T-cell (primary cell): Measurements from ENCODE around the gene PUM1. TPM values are rescaled to one million over a fixed set of nuclear protein-coding genes. Genes with fewer than 3 reads are reported as not detected.
"Not testable (repeated sequence)": the region's sequence is repeated elsewhere in the genome, so short reads cannot be mapped to it uniquely, and the experiment has no call there.

Experiments
- ATAC-seq, 4 experiments: fragments of 200-7000 bp in 3 of 4; fragments of 150-1000 bp in 1 of 4; cut with Tn5 transposase; replicated peaks in 1 of 4; 1 replicate in 3 of 4; 2 replicates in 1 of 4; pipeline ENCODE4 v1.10.0; 2021; ENCODE audit warnings: moderate library complexity in 3 of 4, mild to moderate bottlenecking in 2 of 4, moderate number of reproducible peaks in 1 of 4
- CTCF ChIA-PET, 2 donors: fragments of 300-600 bp; sonication (Branson Sonifier 250); formaldehyde crosslinking; loops; one replicate each; lab custom pipeline; 2022; ENCODE audit warnings: antibody characterized with exemption in 2 of 2; lab: Charles Lee
- POLR2A ChIA-PET, 2 donors: fragments of 300-600 bp; sonication (Branson Sonifier 250); formaldehyde crosslinking; loops; one replicate each; lab custom pipeline; 2022; ENCODE audit warnings: antibody characterized with exemption in 2 of 2; lab: Charles Lee
- DNase-seq, 35 experiments: peaks; one replicate each; pipeline versions ENCODE4 v3.0.0 to v3.0.0-alpha.2; 2013 to 2023
- H3K27ac ChIP-seq: one replicate; pipeline ENCODE4 v1.5.1; 2013; ENCODE audit warnings: low read length
- H3K27me3 ChIP-seq, 2 experiments: replicated peaks in 1 of 2; 1 replicate in 1 of 2; 2 replicates in 1 of 2; pipeline versions ENCODE4 v1.6.1 to v1.7.0; 2013; ENCODE audit warnings: low read length in 1 of 2, mixed read lengths in 1 of 2; ENCODE audit not compliant: control insufficient read depth in 2 of 2, insufficient read depth in 2 of 2; ENCODE audit errors: extremely low read depth in 1 of 2
- H3K36me3 ChIP-seq, 2 donors: 1 replicate in 1 of 2; 2 replicates in 1 of 2; pipeline versions ENCODE4 v1.6.1 to v1.7.0; 2013; ENCODE audit warnings: low read length in 1 of 2; ENCODE audit not compliant: control insufficient read depth in 2 of 2, insufficient read depth in 1 of 2; ENCODE audit errors: extremely low read depth in 1 of 2
- H3K4me1 ChIP-seq, 2 experiments: 1 replicate in 1 of 2; 2 replicates in 1 of 2; pipeline versions ENCODE4 v1.6.1 to v1.7.0; 2013; ENCODE audit warnings: low read length in 2 of 2, mixed read lengths in 1 of 2; ENCODE audit not compliant: insufficient read depth in 2 of 2, control insufficient read depth in 1 of 2; ENCODE audit errors: extremely low read depth in 1 of 2
- H3K4me3 ChIP-seq, 2 donors: 1 replicate in 1 of 2; 2 replicates in 1 of 2; pipeline versions ENCODE4 v1.5.1 to v1.7.0; 2013; ENCODE audit warnings: mild to moderate bottlenecking in 2 of 2, low read length in 1 of 2, moderate library complexity in 1 of 2; ENCODE audit not compliant: control insufficient read depth in 1 of 2; ENCODE audit errors: extremely low read depth in 1 of 2
- H3K9me3 ChIP-seq: 2 replicates; pipeline ENCODE4 v1.7.0; 2013
- H3K27ac Mint-ChIP-seq, 2 donors: one replicate each; pipeline ENCODE4 v1.8.0; 2020 to 2021; ENCODE audit warnings: mild to moderate bottlenecking in 2 of 2, mixed read lengths in 2 of 2
- H3K27me3 Mint-ChIP-seq, 2 donors: one replicate each; pipeline ENCODE4 v1.8.0; 2021 to 2022; ENCODE audit warnings: mixed read lengths in 2 of 2
- H3K36me3 Mint-ChIP-seq: one replicate; pipeline ENCODE4 v1.8.0; 2021; ENCODE audit warnings: mixed read lengths
- H3K4me1 Mint-ChIP-seq, 3 donors: one replicate each; pipeline ENCODE4 v1.8.0; 2020 to 2022; ENCODE audit warnings: mixed read lengths in 3 of 3, mild to moderate bottlenecking in 1 of 3
- H3K4me3 Mint-ChIP-seq, 3 donors: one replicate each; pipeline ENCODE4 v1.8.0; 2020 to 2022; ENCODE audit warnings: mild to moderate bottlenecking in 3 of 3, mixed read lengths in 3 of 3, moderate library complexity in 3 of 3
- H3K9me3 Mint-ChIP-seq, 3 donors: one replicate each; pipeline ENCODE4 v1.8.0; 2020 to 2022; ENCODE audit warnings: mixed read lengths in 3 of 3
- WGBS: methylation state at CpG from one replicate; pipeline ENCODE4 v1.1.5; 2013; ENCODE audit warnings: missing lambda C conversion rate; ENCODE audit not compliant: insufficient coverage; 5-methylcytosine and 5-hydroxymethylcytosine counted together
- total RNA-seq, 35 experiments: library from RNA in 6 of 35; stranded (reverse) in 6 of 35; fragments of 120-200 nt in 1 of 35; gene quantifications; one replicate each; pipeline versions ENCODE4 v1.2.1 to v1.2.4 and lab custom pipeline; 2013 to 2026

Gene PUM1
- total RNA-seq, 5 donors from 2014 or later (not counting 1 experiment from before 2014, with no cell fraction given) = 146 to 229 (median 154) TPM

DNA sequence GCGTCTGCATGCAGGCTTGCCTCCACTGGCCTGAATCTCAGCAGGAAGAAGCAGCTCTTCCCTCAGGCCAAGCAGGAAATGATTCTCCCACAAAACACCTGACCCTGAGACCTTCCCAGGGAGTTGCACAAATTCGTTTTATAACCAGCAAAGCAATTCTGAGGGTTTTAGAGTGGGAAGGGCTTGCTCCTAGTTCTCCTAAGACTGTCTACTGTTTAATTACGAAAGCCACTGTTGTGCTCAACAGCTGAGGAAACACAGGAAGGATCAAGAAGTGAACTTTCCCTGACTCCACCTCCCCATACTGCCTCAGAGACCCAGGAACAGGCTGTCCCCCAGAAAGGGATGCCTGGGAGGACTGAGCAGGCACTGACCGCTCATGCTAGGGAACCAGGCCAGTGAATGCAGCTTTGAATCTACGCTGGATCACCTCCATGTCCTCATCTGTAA lies 37.0 kb upstream of the PUM1 start:
- no peak overlapping the region for H3K4me3 Mint-ChIP-seq
- ChIA-PET POLR2A (no interaction called here), CTCF (no interaction called here)
- H3K4me1 Mint-ChIP-seq = no peaks in the 10 kb centered on the region
- H3K4me1 ChIP-seq = no peaks in the 10 kb centered on the region
- DNase-seq (no peak), ATAC-seq (no peak)
- H3K27ac ChIP-seq = no peak overlapping the region
- no peaks in the 10 kb centered on the region for H3K9me3 ChIP-seq
- H3K27me3 Mint-ChIP-seq = no peaks in the 10 kb centered on the region
- H3K27me3 ChIP-seq = peaks cover 0 to 2% of the 10 kb centered on the region in 2 experiments
- WGBS = no CpG with 5 or more reads among the region's 5 CpGs
- H3K36me3 Mint-ChIP-seq = no peaks in the 10 kb centered on the region
- no peaks in the 10 kb centered on the region for H3K36me3 ChIP-seq
- no peak overlapping the region for H3K27ac Mint-ChIP-seq
- H3K9me3 Mint-ChIP-seq = no peaks in the 10 kb centered on the region
- H3K4me3 ChIP-seq = no peak overlapping the region

DNA sequence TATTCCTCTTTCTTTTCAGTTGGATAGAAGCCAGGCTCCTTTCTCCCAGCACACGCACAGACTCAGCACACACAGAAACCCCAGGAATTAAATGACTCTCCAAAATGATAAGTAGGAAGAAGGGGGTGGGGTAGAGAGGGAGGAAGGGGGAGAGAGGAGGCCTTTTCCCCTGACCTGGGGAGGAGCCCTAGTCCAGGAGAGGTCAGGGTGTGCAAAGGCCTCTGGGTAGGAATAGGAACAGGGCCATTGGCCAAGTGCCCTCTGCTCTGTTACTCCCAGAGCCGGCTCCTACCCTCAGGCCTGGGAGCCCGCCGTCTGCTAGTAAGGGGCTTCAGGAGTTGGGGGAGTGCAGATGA lies 35.6 kb upstream of the PUM1 start:
- Histone ChIP-seq H3K4me1 (no peaks in the 10 kb centered on the region), H3K36me3 (no peaks in the 10 kb centered on the region), H3K27ac (no peak overlapping the region), H3K27me3 (peaks cover 0 to 2% of the 10 kb centered on the region in 2 experiments), H3K4me3 (no peak overlapping the region), H3K9me3 (no peaks in the 10 kb centered on the region)
- Mint-ChIP-seq H3K36me3 (no peaks in the 10 kb centered on the region), H3K27ac (no peak overlapping the region), H3K9me3 (no peaks in the 10 kb centered on the region), H3K4me1 (no peaks in the 10 kb centered on the region), H3K27me3 (no peaks in the 10 kb centered on the region), H3K4me3 (no peak overlapping the region)
- CTCF ChIA-PET = no interaction called here
- no peak for DNase-seq
- ATAC-seq = no peak
- no CpG with 5 or more reads among the region's 4 CpGs for WGBS
- POLR2A ChIA-PET = no interaction called here

DNA sequence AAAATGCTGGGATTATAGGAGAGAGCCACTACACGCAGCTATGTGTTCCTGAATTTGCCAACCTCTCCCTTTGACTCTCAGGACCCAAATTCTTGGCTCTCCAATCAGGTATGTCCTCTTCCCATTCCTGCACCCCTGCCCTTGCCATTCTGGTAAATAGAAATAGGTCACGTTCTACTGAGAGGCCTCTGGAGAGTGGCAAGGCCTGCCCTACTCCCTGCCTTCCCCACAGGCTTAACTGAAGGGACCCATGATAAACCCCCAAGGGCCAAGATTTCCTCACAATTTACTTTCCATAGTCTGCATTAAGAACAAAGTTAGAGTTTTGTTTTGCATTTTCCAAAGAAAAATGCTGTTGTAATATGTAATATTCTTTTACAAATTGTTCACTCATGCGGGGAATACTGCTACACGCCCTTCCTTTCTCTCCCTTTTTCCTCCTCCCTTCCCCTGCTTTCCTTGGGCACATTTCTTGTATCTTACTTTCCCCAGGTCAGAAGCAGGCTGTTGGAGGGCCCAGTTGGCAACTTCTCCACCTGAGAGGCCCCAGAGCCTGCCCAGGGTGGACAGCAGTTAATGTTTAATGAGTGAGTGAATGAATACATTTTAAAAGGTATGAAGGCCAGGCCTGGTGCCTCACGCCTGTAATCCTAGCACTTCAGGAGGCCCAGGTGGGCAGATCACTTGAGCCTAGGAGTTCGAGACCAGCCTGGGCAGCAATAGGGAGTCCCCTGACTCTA lies 33.9 kb upstream of the PUM1 start:
- no peaks in the 10 kb centered on the region for H3K9me3 Mint-ChIP-seq
- ChIA-PET CTCF (no interaction called here), POLR2A (no interaction called here)
- H3K27ac ChIP-seq = no peak overlapping the region
- no peaks in the 10 kb centered on the region for H3K4me1 ChIP-seq
- no peaks in the 10 kb centered on the region for H3K9me3 ChIP-seq
- no peak overlapping the region for H3K27ac Mint-ChIP-seq
- no peaks in the 10 kb centered on the region for H3K36me3 Mint-ChIP-seq
- H3K27me3 Mint-ChIP-seq = no peaks in the 10 kb centered on the region
- H3K36me3 ChIP-seq = no peaks in the 10 kb centered on the region
- no peak for DNase-seq
- H3K27me3 ChIP-seq = peaks cover 0 to 5% of the 10 kb centered on the region in 2 experiments
- H3K4me1 Mint-ChIP-seq = no peaks in the 10 kb centered on the region
- H3K4me3 ChIP-seq = no peak overlapping the region
- ATAC-seq = no peak
- H3K4me3 Mint-ChIP-seq = no peak overlapping the region
- 93% methylated on average over 2 of the region's 6 CpGs for WGBS

DNA sequence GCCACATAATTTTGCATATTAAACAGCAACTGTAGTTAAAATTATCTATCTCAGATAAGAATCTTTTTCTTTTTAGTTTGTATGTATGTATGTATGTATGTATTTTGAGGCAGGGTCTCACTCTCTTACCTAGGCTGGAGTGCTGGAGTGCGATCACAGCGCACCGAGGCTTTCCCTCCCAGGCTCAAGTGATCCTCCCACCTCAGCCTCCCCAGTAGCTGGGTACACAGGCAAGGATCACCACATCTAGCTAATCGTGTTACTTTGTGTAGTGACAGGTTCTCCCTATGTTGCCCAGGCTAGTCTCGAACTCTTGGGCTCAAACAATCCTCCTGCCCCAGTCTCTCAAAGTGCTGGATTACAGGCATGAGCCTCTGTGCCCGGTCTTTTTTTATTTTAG lies 30.5 kb upstream of the PUM1 start:
- WGBS = no CpG with 5 or more reads among the region's 6 CpGs
- POLR2A ChIA-PET = no interaction called here

DNA sequence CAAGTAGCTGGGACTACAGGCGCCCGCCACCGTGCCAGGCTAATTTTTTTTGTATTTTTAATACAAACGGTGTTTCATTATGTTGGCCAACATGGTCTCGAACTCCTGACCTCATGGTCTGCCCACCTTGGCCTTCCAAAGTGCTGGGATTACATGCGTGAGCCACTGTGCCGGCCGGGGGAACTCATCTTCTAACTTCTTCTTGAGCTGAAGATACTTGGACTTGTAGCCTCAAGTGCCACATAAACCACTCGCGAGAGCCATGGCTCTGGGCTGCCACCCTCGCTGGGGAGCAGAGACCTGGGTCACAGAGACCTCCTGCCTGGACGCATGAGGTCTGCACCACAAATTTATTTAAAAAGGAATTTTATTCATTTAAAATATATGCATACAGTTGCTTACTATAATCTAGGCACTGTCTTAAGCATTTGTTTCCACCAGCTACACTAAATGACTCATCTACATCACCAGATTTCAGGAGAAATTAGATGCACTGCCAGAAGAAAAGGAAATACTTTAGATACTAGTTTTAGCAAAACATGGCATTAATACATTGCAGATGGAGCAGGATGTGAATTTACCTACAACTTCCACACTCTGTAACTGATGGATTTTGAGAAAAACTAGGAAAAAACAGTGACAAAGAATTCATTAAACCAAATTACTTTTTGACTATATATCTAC lies 29.9 kb upstream of the PUM1 start:
- Mint-ChIP-seq H3K9me3 (no peaks in the 10 kb centered on the region), H3K36me3 (no peaks in the 10 kb centered on the region), H3K27ac (no peak overlapping the region), H3K27me3 (no peaks in the 10 kb centered on the region), H3K4me3 (no peak overlapping the region), H3K4me1 (no peaks in the 10 kb centered on the region)
- no peaks in the 10 kb centered on the region for H3K9me3 ChIP-seq
- H3K4me3 ChIP-seq = no peak overlapping the region
- no peak overlapping the region for H3K27ac ChIP-seq
- H3K36me3 ChIP-seq = no peaks in the 10 kb centered on the region
- ATAC-seq (no peak), DNase-seq (no peak)
- H3K4me1 ChIP-seq = no peaks in the 10 kb centered on the region
- POLR2A ChIA-PET = no interaction called here
- CTCF ChIA-PET = no interaction called here
- WGBS = 78% methylated on average over 6 of the region's 12 CpGs
- H3K27me3 ChIP-seq = peaks cover 0 to 3% of the 10 kb centered on the region in 2 experiments

More for the DNA sequence above, 30.5 kb upstream of the PUM1 start:
- no peaks in the 10 kb centered on the region for H3K36me3 ChIP-seq
- no peaks in the 10 kb centered on the region for H3K27me3 Mint-ChIP-seq
- no peak overlapping the region for H3K4me3 Mint-ChIP-seq
- DNase-seq = no peak
- H3K4me3 ChIP-seq = no peak overlapping the region
- CTCF ChIA-PET = no interaction called here
- ATAC-seq = no peak
- H3K4me1 ChIP-seq = no peaks in the 10 kb centered on the region
- no peaks in the 10 kb centered on the region for H3K4me1 Mint-ChIP-seq
- no peaks in the 10 kb centered on the region for H3K9me3 Mint-ChIP-seq
- no peak overlapping the region for H3K27ac Mint-ChIP-seq
- H3K27me3 ChIP-seq = peaks cover 0 to 3% of the 10 kb centered on the region in 2 experiments
- H3K9me3 ChIP-seq = no peaks in the 10 kb centered on the region
- no peaks in the 10 kb centered on the region for H3K36me3 Mint-ChIP-seq
- no peak overlapping the region for H3K27ac ChIP-seq

DNA sequence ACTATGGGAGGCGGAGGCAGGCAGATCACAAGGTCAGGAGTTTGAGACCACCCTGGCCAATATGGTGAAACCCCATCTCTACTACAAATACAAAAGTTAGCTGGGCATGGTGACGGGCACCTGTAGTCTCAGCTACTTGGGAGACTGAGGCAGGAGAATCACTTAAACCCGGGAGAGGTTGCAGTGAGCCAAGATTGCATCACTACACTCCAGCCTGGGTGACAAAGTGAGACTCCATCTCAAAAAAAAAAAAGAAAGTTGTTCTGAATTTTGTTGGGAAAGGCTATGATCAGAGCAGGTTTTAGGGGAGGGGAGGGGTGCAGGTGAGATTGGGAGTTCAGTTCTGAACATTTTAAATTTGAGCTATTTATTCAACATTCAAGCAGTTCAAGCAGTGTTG lies 22.6 kb upstream of the PUM1 start:
- H3K4me1 Mint-ChIP-seq, POLR2A ChIA-PET, H3K9me3 Mint-ChIP-seq, H3K4me3 ChIP-seq, H3K4me3 Mint-ChIP-seq, ATAC-seq, H3K27me3 ChIP-seq, DNase-seq, H3K36me3 ChIP-seq, H3K9me3 ChIP-seq, H3K27me3 Mint-ChIP-seq, H3K27ac Mint-ChIP-seq, H3K4me1 ChIP-seq, H3K27ac ChIP-seq, CTCF ChIA-PET, H3K36me3 Mint-ChIP-seq: not testable (repeated sequence)
- WGBS = no CpG with 5 or more reads among the region's 3 CpGs
